B cell (primary cell): Measurements from ENCODE around the gene CPB2.

Experiments used
- EZH2 ChIP-seq: IDR thresholded peaks from 2 replicates; pipeline ENCODE4 v1.6.1; 2012; ENCODE audit warnings: borderline replicate concordance, low read depth, mild to moderate bottlenecking, moderate library complexity, low read length; ENCODE audit not compliant: insufficient read depth, poor library complexity, severe bottlenecking
- TF ChIP-seq, protein P1 (sequence below): fragments of 200-600 bp; IDR thresholded peaks from one replicate; pipeline ENCODE4 v1.8.0; 2022; ENCODE audit warnings: antibody characterized with exemption, mild to moderate bottlenecking

- TF ChIP-seq, protein P1, sequence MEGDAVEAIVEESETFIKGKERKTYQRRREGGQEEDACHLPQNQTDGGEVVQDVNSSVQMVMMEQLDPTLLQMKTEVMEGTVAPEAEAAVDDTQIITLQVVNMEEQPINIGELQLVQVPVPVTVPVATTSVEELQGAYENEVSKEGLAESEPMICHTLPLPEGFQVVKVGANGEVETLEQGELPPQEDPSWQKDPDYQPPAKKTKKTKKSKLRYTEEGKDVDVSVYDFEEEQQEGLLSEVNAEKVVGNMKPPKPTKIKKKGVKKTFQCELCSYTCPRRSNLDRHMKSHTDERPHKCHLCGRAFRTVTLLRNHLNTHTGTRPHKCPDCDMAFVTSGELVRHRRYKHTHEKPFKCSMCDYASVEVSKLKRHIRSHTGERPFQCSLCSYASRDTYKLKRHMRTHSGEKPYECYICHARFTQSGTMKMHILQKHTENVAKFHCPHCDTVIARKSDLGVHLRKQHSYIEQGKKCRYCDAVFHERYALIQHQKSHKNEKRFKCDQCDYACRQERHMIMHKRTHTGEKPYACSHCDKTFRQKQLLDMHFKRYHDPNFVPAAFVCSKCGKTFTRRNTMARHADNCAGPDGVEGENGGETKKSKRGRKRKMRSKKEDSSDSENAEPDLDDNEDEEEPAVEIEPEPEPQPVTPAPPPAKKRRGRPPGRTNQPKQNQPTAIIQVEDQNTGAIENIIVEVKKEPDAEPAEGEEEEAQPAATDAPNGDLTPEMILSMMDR, result no peak
- TF ChIP-seq EZH2, result no peak
Observed at GRCh38 chr13:46129124-46129523, 24.3 kb upstream of the CPB2 start.
